A549 (cell line): ENCODE results near the gene KSR2. TPM values are rescaled to one million over a fixed set of nuclear protein-coding genes. Genes with fewer than 3 reads are reported as not detected.

Experiments
- ATAC-seq, 2 experiments: fragments of 200-7000 bp in 1 of 2; fragments of >200 bp in 1 of 2; cut with Nextera tagmentation in 1 of 2; cut with Tn5 transposase in 1 of 2; 3 replicates each; pipeline versions ENCODE4 v1.8.0 to v1.9.1; 2018 to 2020; ENCODE audit warnings: mild to moderate bottlenecking in 1 of 2, moderate library complexity in 1 of 2
- CTCF ChIA-PET: fragments of 300-600 bp; sonication (Branson Sonifier 250); formaldehyde crosslinking; extraction: SDS; loops from one replicate; lab custom pipeline; 2021; ENCODE audit warnings: antibody characterized with exemption, inconsistent platforms; lab: Yijun Ruan, JAX
- POLR2A ChIA-PET: fragments of 350-600 bp; formaldehyde crosslinking; extraction: SDS; loops from one replicate; lab custom pipeline; 2021; ENCODE audit warnings: antibody characterized with exemption, inconsistent platforms; lab: Yijun Ruan, JAX
- DNase-seq, 2 experiments: peaks; one replicate each; pipeline versions ENCODE4 v3.0.0 to v3.0.0-alpha.2; 2011 to 2016; ENCODE audit warnings: low read depth in 1 of 2, low spot score in 1 of 2
- FAIRE-seq: peaks from 2 replicates; lab custom pipeline; 2011; peaks lifted over from hg19 to GRCh38; lab: Jason Lieb, UNC
- H3K27ac ChIP-seq, 2 experiments: fragments of >200 bp; sonication (Bioruptor Twin); formaldehyde crosslinking; 3 replicates each; pipeline ENCODE4 v1.5.1; 2016 to 2017
- H3K4me1 ChIP-seq: fragments of >200 bp; sonication (Bioruptor Twin); formaldehyde crosslinking; 3 replicates; pipeline ENCODE4 v1.6.1; 2016
- H3K4me2 ChIP-seq: fragments of >200 bp; sonication (Bioruptor Twin); formaldehyde crosslinking; 3 replicates; pipeline ENCODE4 v1.6.1; 2016
- H3K4me3 ChIP-seq: fragments of >200 bp; sonication (Bioruptor Twin); formaldehyde crosslinking; 3 replicates; pipeline ENCODE4 v1.5.1; 2016
- H3K9me3 ChIP-seq: fragments of >200 bp; sonication (Bioruptor Twin); formaldehyde crosslinking; 3 replicates; pipeline ENCODE4 v1.6.1; 2016
- ATOH8 ChIP-seq: fragments of 250-450 bp; sonication (Bioruptor Pico); IDR thresholded peaks from 2 replicates; pipeline ENCODE4 v1.5.0; 2020; ENCODE audit warnings: low read depth, mild to moderate bottlenecking, moderate library complexity
- BCL3 ChIP-seq: fragments of >200 bp; sonication (Bioruptor Twin); formaldehyde crosslinking; IDR thresholded peaks from 3 replicates; pipeline ENCODE4 v1.6.1; 2016
- BHLHE40 ChIP-seq: IDR thresholded peaks from 2 replicates; pipeline ENCODE4 v1.6.1; 2012; ENCODE audit warnings: low read depth, low read length, inconsistent platforms
- CBX8 ChIP-seq: fragments of 200-600 bp; sonication (generic); IDR thresholded peaks from 2 replicates; pipeline ENCODE4 v1.6.1; 2016
- CHD2 ChIP-seq: fragments of 150-350 bp; IDR thresholded peaks from 2 replicates; pipeline ENCODE4 v1.6.1; 2014; ENCODE audit warnings: low read length; ENCODE audit not compliant: partially characterized antibody
- CHD4 ChIP-seq: fragments of 200-600 bp; sonication (generic); IDR thresholded peaks from 2 replicates; pipeline ENCODE4 v1.6.1; 2016; ENCODE audit warnings: antibody characterized with exemption, mild to moderate bottlenecking, borderline replicate concordance
- CTCF ChIP-seq: fragments of >200 bp; sonication (Bioruptor Twin); formaldehyde crosslinking; IDR thresholded peaks from 3 replicates; pipeline ENCODE4 v1.5.1; 2016
- E2F6 ChIP-seq: IDR thresholded peaks from 2 replicates; pipeline ENCODE4 v1.6.1; 2012; ENCODE audit warnings: low read depth, borderline replicate concordance
- EHMT2 ChIP-seq: fragments of 200-600 bp; sonication (generic); IDR thresholded peaks from 2 replicates; pipeline ENCODE4 v1.6.1; 2016; ENCODE audit warnings: antibody characterized with exemption, low read depth, mild to moderate bottlenecking, moderate library complexity
- EP300 ChIP-seq, 2 experiments: fragments of >200 bp; sonication (Bioruptor Twin); formaldehyde crosslinking; IDR thresholded peaks; 2 replicates in 1 of 2; 3 replicates in 1 of 2; pipeline ENCODE4 v1.6.1; 2016 to 2017
- FOSB ChIP-seq: fragments of 250-450 bp; sonication (Bioruptor Pico); IDR thresholded peaks from 2 replicates; pipeline ENCODE4 v1.5.0; 2020; ENCODE audit warnings: mild to moderate bottlenecking, moderate library complexity
- HEYL ChIP-seq: fragments of 250-450 bp; sonication (Bioruptor Pico); IDR thresholded peaks from 2 replicates; pipeline ENCODE4 v1.8.0; 2021; ENCODE audit warnings: mild to moderate bottlenecking, moderate library complexity
- HOXB13 ChIP-seq: fragments of 250-450 bp; sonication (Bioruptor Pico); IDR thresholded peaks from 2 replicates; pipeline ENCODE4 v1.5.0; 2020; ENCODE audit warnings: low read depth, mild to moderate bottlenecking, moderate library complexity
- KDM1A ChIP-seq: fragments of 200-600 bp; sonication (generic); IDR thresholded peaks from 2 replicates; pipeline ENCODE4 v1.6.1; 2016; ENCODE audit warnings: low read depth, mild to moderate bottlenecking
- KDM5A ChIP-seq: fragments of 200-600 bp; sonication (generic); IDR thresholded peaks from 2 replicates; pipeline ENCODE4 v1.6.1; 2016; ENCODE audit warnings: antibody characterized with exemption, mild to moderate bottlenecking
- MAFK ChIP-seq: fragments of 450-650 bp; IDR thresholded peaks from 2 replicates; pipeline ENCODE4 v1.6.1; 2014; ENCODE audit not compliant: partially characterized antibody
- MAZ ChIP-seq: fragments of 150-350 bp; IDR thresholded peaks from 2 replicates; pipeline ENCODE4 v1.6.1; 2014; ENCODE audit warnings: antibody characterized with exemption, low read depth, low read length, borderline replicate concordance
- MYC ChIP-seq: IDR thresholded peaks from 2 replicates; pipeline ENCODE4 v1.6.1; 2012; ENCODE audit warnings: mild to moderate bottlenecking, inconsistent platforms, low read length, improper control_type of control experiment, borderline replicate concordance
- NPAS2 ChIP-seq: fragments of 250-450 bp; sonication (Bioruptor Pico); IDR thresholded peaks from 2 replicates; pipeline ENCODE4 v1.8.0; 2022; ENCODE audit warnings: mild to moderate bottlenecking, moderate library complexity, borderline replicate concordance
- NR3C1 ChIP-seq: fragments of >200 bp; sonication (Bioruptor Twin); formaldehyde crosslinking; IDR thresholded peaks from 3 replicates; pipeline ENCODE4 v1.6.1; 2017
- PBX3 ChIP-seq: IDR thresholded peaks from 2 replicates; pipeline ENCODE4 v1.6.1; 2012
- POLR2A ChIP-seq: IDR thresholded peaks from 2 replicates; pipeline ENCODE4 v1.6.1; 2012; ENCODE audit warnings: mild to moderate bottlenecking, low read length
- POLR2AphosphoS2 ChIP-seq: conservative IDR thresholded peaks from 2 replicates; pipeline ENCODE4 v1.6.1; 2012; ENCODE audit warnings: low read length, improper control_type of control experiment, inconsistent platforms
- RAD21 ChIP-seq, 2 experiments: fragments of >200 bp in 1 of 2; sonication (Bioruptor Twin) in 1 of 2; formaldehyde crosslinking in 1 of 2; IDR thresholded peaks in 1 of 2; conservative IDR thresholded peaks in 1 of 2; 2 replicates in 1 of 2; 3 replicates in 1 of 2; pipeline ENCODE4 v1.6.1; 2012 to 2018; ENCODE audit warnings: inconsistent platforms in 1 of 2
- SREBF2 ChIP-seq: fragments of 450-650 bp; IDR thresholded peaks from 2 replicates; pipeline ENCODE4 v1.6.1; 2014; ENCODE audit warnings: mild to moderate bottlenecking, moderate library complexity
- ZNF302 ChIP-seq: fragments of 250-450 bp; sonication (Bioruptor Pico); IDR thresholded peaks from 2 replicates; pipeline ENCODE4 v1.9.0; 2021; ENCODE audit warnings: inconsistent platforms, mild to moderate bottlenecking, moderate library complexity
- WGBS: methylation state at CpG from one replicate; pipeline ENCODE4 v1.1.6; 2017; ENCODE audit errors: missing lambda C conversion rate; 5-methylcytosine and 5-hydroxymethylcytosine counted together
- polyA plus RNA-seq, 4 experiments: library from polyadenylated mRNA; depleted of rRNA in 3 of 4; stranded (reverse); fragments of >200 nt; fragmentation: RNase III in 1 of 4; extraction: RNeasy Plus Mini Kit Qiagen cat#74134 plus additional on column Dnase treatment in 1 of 4; gene quantifications; 2 replicates in 3 of 4; 3 replicates in 1 of 4; pipeline ENCODE4 v1.2.3, GENCODE V29; 2011 to 2017
- TF ChIP-seq, protein P1 (sequence below): fragments of 450-650 bp; IDR thresholded peaks from 2 replicates; pipeline ENCODE4 v1.6.1; 2014; ENCODE audit warnings: antibody characterized with exemption
- TF ChIP-seq, protein P2 (sequence below): fragments of 150-350 bp; IDR thresholded peaks from 2 replicates; pipeline ENCODE4 v1.6.1; 2014; ENCODE audit warnings: low read depth, mild to moderate bottlenecking, low read length

KSR2 gene
- polyA plus RNA-seq, 2 of the 4 experiments (the other 2 are of a cell fraction) = 0.37 to 1.2 TPM

DNA sequence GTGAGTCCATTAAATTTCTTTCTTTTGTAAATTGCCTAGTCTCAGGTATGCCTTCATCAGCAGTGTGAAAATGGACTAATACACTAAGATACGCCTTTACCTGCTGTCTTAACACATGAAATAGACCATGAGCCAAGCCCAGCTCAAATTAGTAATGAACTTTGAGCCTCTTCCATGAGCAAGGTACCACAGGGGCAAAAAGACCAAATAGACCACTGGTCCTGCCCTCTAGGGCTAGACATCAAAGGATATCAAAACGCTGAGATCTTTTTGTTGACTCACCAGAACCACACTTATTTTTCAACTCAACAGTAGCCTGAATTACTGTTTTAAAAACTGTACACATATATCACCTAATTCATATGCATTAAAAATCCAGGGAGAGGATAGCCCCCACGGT lies 469.9 kb downstream of the KSR2 start:
- H3K4me3 ChIP-seq = no peak overlapping the region
- no peak overlapping the region for H3K27ac ChIP-seq
- CTCF ChIA-PET = interaction anchor here (1.0 to 1.5 kb wide), 2 partner anchors 18 to 89 kb away, joined by 3 read pairs; no protein-coding TSS in a partner anchor
- TF ChIP-seq EHMT2 (no peak), HOXB13 (CRISPR knock-in tag) (no peak), BHLHE40 (no peak), KDM1A (no peak), ATOH8 (CRISPR knock-in tag) (no peak), MYC (no peak), PBX3 (no peak), KDM5A (no peak), CHD4 (no peak), E2F6 (no peak), CHD2 (no peak), EP300 (IDR thresholded peaks at IDR 0.05) (no peak), CTCF (no peak), MAZ (no peak), HEYL (no peak), SREBF2 (no peak), MAFK (no peak), NPAS2 (CRISPR knock-in tag) (no peak), CBX8 (no peak)
- TF ChIP-seq, all 56 proteins: peak for 0
- Histone ChIP-seq H3K4me2 (no peak overlapping the region), H3K9me3 (no peaks in the 10 kb centered on the region), H3K4me1 (peaks cover 44% of the 10 kb centered on the region)
- DNase-seq = no peak
- no peak for ATAC-seq
- POLR2A ChIA-PET = no interaction called here
- FAIRE-seq = no peak
- WGBS = 51% methylated on average over 3 of the region's 3 CpGs

DNA sequence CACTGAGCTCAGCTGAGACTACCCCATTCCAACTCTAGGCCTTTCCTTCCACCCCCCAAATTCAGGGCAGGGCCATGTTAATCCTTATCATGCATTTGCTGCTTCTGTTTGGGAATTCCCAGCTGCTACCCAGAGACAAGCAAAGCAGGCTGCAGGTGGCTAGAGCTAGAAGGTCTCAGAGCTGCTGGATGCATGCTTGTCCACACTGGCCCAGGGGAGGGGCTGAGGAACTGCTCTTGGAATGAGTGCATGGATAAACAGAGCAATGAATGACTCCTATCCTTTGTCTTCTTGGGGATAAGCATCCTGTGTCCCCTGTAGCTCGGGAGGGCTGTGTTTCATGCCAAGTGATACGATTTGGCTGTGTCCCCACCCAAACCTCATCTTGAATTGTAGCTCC lies 470.5 kb downstream of the KSR2 start:
- 74% methylated on average over 2 of the region's 2 CpGs for WGBS
- H3K4me2 ChIP-seq = no peak overlapping the region
- 0 out of 6 replicates have a peak overlapping the region, but pooled peaks of 1 of the 2 experiments have one; percentile 9 for H3K27ac ChIP-seq
- no peaks in the 10 kb centered on the region for H3K9me3 ChIP-seq
- H3K4me1 ChIP-seq = peaks cover 44% of the 10 kb centered on the region
- H3K4me3 ChIP-seq = no peak overlapping the region
- CTCF ChIA-PET = interaction anchor here (1.0 to 1.5 kb wide), 3 partner anchors 19 to 131 kb away, joined by 3 to 4 read pairs (median 3); no protein-coding TSS in a partner anchor
- FAIRE-seq (no peak), DNase-seq (no peak), ATAC-seq (no peak; a peak in 1 of 6 replicates)
- POLR2A ChIA-PET = no interaction called here
- TF ChIP-seq CHD2 (no peak), POLR2AphosphoS2 (no peak), ZNF302 (no peak), BCL3 (no peak), KDM1A (no peak), NR3C1 (no peak), FOSB (CRISPR knock-in tag) (no peak), RAD21 (conservative IDR thresholded peaks at IDR 0.05 in 1 of 2, IDR thresholded peaks at IDR 0.05 in 1 of 2) (no peak), POLR2A (no peak), CTCF (no peak), NPAS2 (CRISPR knock-in tag) (no peak)
- TF ChIP-seq, protein P1, sequence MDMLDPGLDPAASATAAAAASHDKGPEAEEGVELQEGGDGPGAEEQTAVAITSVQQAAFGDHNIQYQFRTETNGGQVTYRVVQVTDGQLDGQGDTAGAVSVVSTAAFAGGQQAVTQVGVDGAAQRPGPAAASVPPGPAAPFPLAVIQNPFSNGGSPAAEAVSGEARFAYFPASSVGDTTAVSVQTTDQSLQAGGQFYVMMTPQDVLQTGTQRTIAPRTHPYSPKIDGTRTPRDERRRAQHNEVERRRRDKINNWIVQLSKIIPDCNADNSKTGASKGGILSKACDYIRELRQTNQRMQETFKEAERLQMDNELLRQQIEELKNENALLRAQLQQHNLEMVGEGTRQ = no peak
- TF ChIP-seq, protein P2, sequence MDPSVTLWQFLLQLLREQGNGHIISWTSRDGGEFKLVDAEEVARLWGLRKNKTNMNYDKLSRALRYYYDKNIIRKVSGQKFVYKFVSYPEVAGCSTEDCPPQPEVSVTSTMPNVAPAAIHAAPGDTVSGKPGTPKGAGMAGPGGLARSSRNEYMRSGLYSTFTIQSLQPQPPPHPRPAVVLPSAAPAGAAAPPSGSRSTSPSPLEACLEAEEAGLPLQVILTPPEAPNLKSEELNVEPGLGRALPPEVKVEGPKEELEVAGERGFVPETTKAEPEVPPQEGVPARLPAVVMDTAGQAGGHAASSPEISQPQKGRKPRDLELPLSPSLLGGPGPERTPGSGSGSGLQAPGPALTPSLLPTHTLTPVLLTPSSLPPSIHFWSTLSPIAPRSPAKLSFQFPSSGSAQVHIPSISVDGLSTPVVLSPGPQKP = no peak
